ENCODE measurements around the gene NFAM1.

DNA sequence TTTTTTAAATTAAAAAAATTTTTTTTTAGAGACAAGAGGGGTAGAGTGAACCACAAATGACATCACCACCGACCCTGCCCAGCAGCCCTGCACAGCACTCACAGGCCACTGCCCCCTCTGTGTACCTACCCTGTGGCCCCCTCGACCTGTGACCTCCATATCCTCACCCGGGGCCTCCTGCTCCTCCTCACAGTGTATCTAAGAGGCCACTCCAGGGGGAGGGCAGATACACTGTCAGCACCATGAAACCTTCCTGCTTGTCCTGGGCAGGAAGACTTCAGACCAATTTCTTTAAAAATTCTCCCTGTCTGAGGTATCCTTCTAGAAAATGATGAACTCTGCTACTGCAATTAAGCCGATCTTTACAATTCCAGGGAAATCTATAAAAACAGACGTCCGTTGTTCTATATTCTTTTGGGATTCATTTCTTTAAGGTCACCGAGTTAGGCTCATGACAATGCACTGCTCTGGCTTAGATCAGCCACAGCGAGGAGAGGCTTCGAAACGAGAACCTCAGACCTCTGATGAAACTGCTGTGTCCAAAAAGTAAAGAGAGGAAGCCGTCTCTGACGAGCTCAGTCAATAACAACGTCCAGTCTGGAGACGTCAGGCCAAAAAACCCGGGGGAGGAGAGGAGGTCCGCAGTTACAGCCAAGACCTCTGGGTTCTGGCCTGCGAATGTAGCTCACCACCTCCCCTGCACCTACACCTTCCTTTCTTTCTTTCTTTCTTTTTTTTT is 17.5 kb downstream of the NFAM1 start:
- TF ChIP-seq, protein P1, sequence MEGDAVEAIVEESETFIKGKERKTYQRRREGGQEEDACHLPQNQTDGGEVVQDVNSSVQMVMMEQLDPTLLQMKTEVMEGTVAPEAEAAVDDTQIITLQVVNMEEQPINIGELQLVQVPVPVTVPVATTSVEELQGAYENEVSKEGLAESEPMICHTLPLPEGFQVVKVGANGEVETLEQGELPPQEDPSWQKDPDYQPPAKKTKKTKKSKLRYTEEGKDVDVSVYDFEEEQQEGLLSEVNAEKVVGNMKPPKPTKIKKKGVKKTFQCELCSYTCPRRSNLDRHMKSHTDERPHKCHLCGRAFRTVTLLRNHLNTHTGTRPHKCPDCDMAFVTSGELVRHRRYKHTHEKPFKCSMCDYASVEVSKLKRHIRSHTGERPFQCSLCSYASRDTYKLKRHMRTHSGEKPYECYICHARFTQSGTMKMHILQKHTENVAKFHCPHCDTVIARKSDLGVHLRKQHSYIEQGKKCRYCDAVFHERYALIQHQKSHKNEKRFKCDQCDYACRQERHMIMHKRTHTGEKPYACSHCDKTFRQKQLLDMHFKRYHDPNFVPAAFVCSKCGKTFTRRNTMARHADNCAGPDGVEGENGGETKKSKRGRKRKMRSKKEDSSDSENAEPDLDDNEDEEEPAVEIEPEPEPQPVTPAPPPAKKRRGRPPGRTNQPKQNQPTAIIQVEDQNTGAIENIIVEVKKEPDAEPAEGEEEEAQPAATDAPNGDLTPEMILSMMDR (IDR thresholded peaks at IDR 0.05) = no peak
- TF ChIP-seq POLR2A (IDR thresholded peaks at IDR 0.05) (no peak), POLR2AphosphoS5 (IDR thresholded peaks at IDR 0.05) (no peak), EP300 (IDR thresholded peaks at IDR 0.05) (no peak)
